Adrenal gland (tissue), 5 donors: ENCODE results near the gene SEPTIN8.

Experiments
- CTCF ChIP-seq, 6 experiments: fragments of 450-650 bp in 4 of 6; fragments of 200-600 bp in 2 of 6; sonication (generic) in 1 of 6; IDR thresholded peaks; 1 replicate in 5 of 6; 2 replicates in 1 of 6; pipeline versions ENCODE4 v1.5.1 to v1.8.0; 2016 to 2021; ENCODE audit warnings: antibody characterized with exemption in 6 of 6, mild to moderate bottlenecking in 2 of 6, moderate library complexity in 1 of 6
- POLR2A ChIP-seq, 2 donors: fragments of 450-650 bp; IDR thresholded peaks; one replicate each; pipeline ENCODE4 v1.6.1; 2017; ENCODE audit warnings: antibody characterized with exemption in 2 of 2, mild to moderate bottlenecking in 2 of 2, moderate library complexity in 1 of 2
- donor health status: DM: no; HTN: no; CAD: no.

DNA sequence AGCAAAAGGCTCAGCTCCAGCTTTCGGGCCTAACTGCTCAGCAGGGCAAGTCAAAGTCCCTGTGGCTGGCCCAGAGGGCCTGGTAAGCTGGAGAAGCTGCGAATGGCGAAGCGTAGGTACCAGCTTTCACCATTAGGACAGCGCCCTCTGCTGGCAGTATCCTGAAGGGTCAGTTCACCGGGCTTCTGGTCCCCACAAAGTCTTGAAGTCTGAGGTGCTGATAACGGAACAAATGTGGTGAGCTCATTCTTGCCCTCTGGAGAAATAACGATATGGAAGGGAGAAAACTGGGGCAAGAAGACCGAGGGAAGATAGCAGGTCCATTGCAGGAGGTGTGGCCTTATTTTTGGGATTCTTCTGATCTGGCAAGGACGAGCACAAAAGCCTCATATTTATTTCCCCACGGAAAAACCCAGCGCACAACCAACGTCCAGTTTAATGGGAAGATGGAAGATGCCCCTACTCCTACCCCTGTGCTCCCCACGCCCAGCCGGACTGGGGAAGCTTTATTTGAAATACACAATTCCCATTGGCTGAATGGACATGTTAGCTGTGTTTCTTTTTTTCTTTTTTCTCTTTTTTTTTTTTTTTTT, 43.2 kb upstream of the SEPTIN8 start:
- peak; percentile 86 to 96 (median 93) for TF ChIP-seq CTCF (IDR thresholded peaks at IDR 0.05)
- TF ChIP-seq POLR2A (IDR thresholded peaks at IDR 0.05), result no peak
